Adrenal gland (tissue), 12 donors: ENCODE data around the gene TRAPPC2L. TPM values are rescaled to one million over a fixed set of nuclear protein-coding genes. Genes with fewer than 3 reads are reported as not detected.
A peak's percentile ranks its signal among the peaks of the same experiment; 100 is the strongest.

Source experiments
- DNase-seq, 7 donors: peaks; one replicate each; pipeline ENCODE4 v3.0.0-alpha.2; 2019 to 2020
- H3K27ac ChIP-seq, 5 donors: fragments of 200-600 bp; sonication (generic) in 4 of 5; 1 replicate in 3 of 5; 2 replicates in 2 of 5; pipeline versions ENCODE4 v1.5.1 to v1.8.0; 2016 to 2020; ENCODE audit warnings: mild to moderate bottlenecking in 1 of 5
- H3K27me3 ChIP-seq: fragments of 200-600 bp; 2 replicates; pipeline ENCODE4 v1.8.0; 2021
- H3K36me3 ChIP-seq, 2 donors: fragments of 200-600 bp; replicated peaks in 1 of 2; 1 replicate in 1 of 2; 2 replicates in 1 of 2; pipeline versions ENCODE4 v1.5.1 to v1.8.0; 2018 to 2022
- H3K4me1 ChIP-seq, 2 donors: fragments of 200-600 bp; replicated peaks in 1 of 2; 1 replicate in 1 of 2; 2 replicates in 1 of 2; pipeline versions ENCODE4 v1.5.1 to v1.8.0; 2018 to 2021
- H3K4me3 ChIP-seq, 4 donors: fragments of 200-600 bp; sonication (generic) in 3 of 4; one replicate each; pipeline ENCODE4 v1.5.1; 2016 to 2018
- H3K9me3 ChIP-seq, 3 donors: fragments of 200-600 bp; sonication (generic) in 1 of 3; replicated peaks in 1 of 3; 1 replicate in 2 of 3; 2 replicates in 1 of 3; pipeline versions ENCODE4 v1.5.1 to v1.8.0; 2016 to 2021
- CTCF ChIP-seq, 6 experiments: fragments of 450-650 bp in 4 of 6; fragments of 200-600 bp in 2 of 6; sonication (generic) in 1 of 6; IDR thresholded peaks; 1 replicate in 5 of 6; 2 replicates in 1 of 6; pipeline versions ENCODE4 v1.5.1 to v1.8.0; 2016 to 2021; ENCODE audit warnings: antibody characterized with exemption in 6 of 6, mild to moderate bottlenecking in 2 of 6, moderate library complexity in 1 of 6
- POLR2A ChIP-seq, 2 donors: fragments of 450-650 bp; IDR thresholded peaks; one replicate each; pipeline ENCODE4 v1.6.1; 2017; ENCODE audit warnings: antibody characterized with exemption in 2 of 2, mild to moderate bottlenecking in 2 of 2, moderate library complexity in 1 of 2
- WGBS, 4 donors: extraction: QIAGEN DNeasy Blood & Tissue Kit in 2 of 4; methylation state at CpG; one replicate each; pipeline versions ENCODE4 v1.1.5 to v1.1.7; 2013 to 2017; 5-methylcytosine and 5-hydroxymethylcytosine counted together
- intact Hi-C, 2 donors: fragments of 100-400 bp; cut with DNase I; formaldehyde crosslinking; loops; one replicate each; pipeline versions ENCODE4 v1.14.1 to v1.15.0; 2022 to 2023
- polyA plus RNA-seq, 3 donors: library from polyadenylated mRNA; stranded (reverse); fragments of 200-250 nt in 2 of 3; fragments of 350-450 nt in 1 of 3; fragmentation: Illumina TruSeq in 1 of 3; extraction: RNeasy Lipid Tissue Mini Kit (QIAGEN cat#74804) in 1 of 3; gene quantifications; one replicate each; pipeline ENCODE4 v1.2.3, GENCODE V29; 2013 to 2014
- total RNA-seq, 9 donors: library from RNA; depleted of rRNA in 4 of 9; stranded (reverse); fragments of >200 nt in 4 of 9; fragments of 120-200 nt in 1 of 9; fragmentation: NEBNext Ultra II Directional in 1 of 9; extraction: Animal tissue kit (Norgen Biotek cat#: 25700) in 1 of 9; gene quantifications; one replicate each; pipeline versions ENCODE4 v1.1.0 to v1.2.4, GENCODE V29; 2013 to 2023
- donor health status: healthy with polysubstance abuse.
- donor health status: Bipolar disorder and iron deficiency.
- donor health status: DM: yes; HTN: yes; CAD: no.
- donor health status: DM: no; HTN: no; CAD: no.
- donor health status: DM: no; HTN: no; CAD: no.
- donor health status: DM: yes; HTN: yes; CAD: no.

The TRAPPC2L gene
- total and polyA plus RNA-seq, 12 donors: 56.7 to 279 (median 149) TPM

GRCh38 chr16:88867581-88868246, 10.8 kb downstream of the TRAPPC2L start:
- peaks cover 0 to 3% of the 10 kb centered on the region in 2 donors for H3K36me3 ChIP-seq
- H3K4me1 ChIP-seq: peaks cover 0 to 4% of the 10 kb centered on the region in 2 donors
- H3K27ac ChIP-seq: no peak overlapping the region
- no peaks in the 10 kb centered on the region for H3K27me3 ChIP-seq
- H3K9me3 ChIP-seq: no peaks in the 10 kb centered on the region
- TF ChIP-seq POLR2A (IDR thresholded peaks at IDR 0.05): no peak
- no peak for TF ChIP-seq CTCF (IDR thresholded peaks at IDR 0.05)
- no peak for DNase-seq
- intact Hi-C loops: no loop called here
- 86 to 93% (median 87%) methylated on average over 12 to 24 of the region's 24 CpGs for WGBS, 4 donors
- H3K4me3 ChIP-seq: no peak overlapping the region

DNA sequence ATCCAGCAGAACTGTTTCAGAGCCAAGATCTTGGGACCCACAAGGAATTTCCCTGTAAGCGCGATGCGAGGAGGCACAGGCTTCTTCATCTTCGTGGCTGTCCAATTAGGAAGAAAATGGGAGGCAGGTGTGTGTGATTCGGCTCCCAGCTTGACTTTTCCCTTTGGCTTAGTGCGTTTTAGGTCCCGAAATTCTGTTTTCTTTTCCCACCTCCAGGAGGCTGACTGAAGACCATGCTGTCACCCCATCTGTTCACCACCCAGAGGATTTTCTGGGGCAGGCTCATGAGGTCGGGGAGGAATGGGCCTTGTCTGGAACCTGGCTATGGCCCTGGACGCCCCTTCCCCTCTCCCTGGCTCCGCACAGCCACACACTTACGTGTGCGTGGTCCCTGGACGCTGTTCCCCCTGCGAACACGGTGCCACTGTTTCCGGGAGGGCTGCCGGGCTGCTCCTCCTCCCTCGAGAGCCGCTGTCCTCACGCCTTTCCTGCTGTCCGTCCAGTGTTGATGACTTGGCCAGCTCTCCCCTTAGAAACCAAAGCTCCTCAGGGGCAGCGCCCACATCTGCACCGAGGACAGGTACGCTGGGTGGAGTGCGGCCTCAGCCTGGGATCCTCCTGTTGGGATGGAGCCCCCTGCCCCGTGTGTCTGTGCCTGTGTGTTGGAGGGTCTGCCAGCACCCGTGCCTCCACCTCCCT, 12.2 kb downstream of the TRAPPC2L start:
- 71 to 86% (median 85%) methylated on average over 9 to 27 of the region's 27 CpGs for WGBS, 4 donors
- no peak for DNase-seq
- H3K27ac ChIP-seq: peak overlapping the region in 2 of 5 donors; percentile 78 to 83
- TF ChIP-seq CTCF (IDR thresholded peaks at IDR 0.05): peak in 5 of 6 experiments; percentile 10 to 37 (median 36)
- no peak for TF ChIP-seq POLR2A (IDR thresholded peaks at IDR 0.05)
- peaks cover 0 to 4% of the 10 kb centered on the region in 2 donors for H3K4me1 ChIP-seq
- no peak overlapping the region for H3K4me3 ChIP-seq
- no peaks in the 10 kb centered on the region for H3K36me3 ChIP-seq
- no peaks in the 10 kb centered on the region for H3K9me3 ChIP-seq
- no peaks in the 10 kb centered on the region for H3K27me3 ChIP-seq
- intact Hi-C loops: no loop called here

DNA sequence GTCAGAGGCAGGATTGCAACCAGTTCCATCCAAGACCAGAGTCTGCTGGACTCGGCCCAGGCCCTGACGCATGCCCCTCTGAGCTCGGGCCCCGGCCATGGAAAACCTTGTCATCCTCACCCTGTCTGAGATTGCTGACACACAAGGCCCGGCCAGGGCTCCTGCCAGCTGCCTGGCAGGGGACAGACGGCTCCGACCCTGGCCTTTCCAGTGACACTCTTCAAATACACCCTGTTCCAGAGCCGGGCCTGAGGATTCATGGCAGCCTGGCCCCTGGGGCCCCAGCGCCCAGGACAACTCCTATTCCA, 12.7 kb downstream of the TRAPPC2L start:
- TF ChIP-seq CTCF (IDR thresholded peaks at IDR 0.05) (no peak), POLR2A (IDR thresholded peaks at IDR 0.05) (peak in 1 of 2 donors; percentile 11)
- 30 to 57% (median 49%) methylated on average over 2 to 9 of the region's 9 CpGs for WGBS, 4 donors
- Histone ChIP-seq H3K9me3 (no peaks in the 10 kb centered on the region), H3K4me1 (peaks cover 0 to 4% of the 10 kb centered on the region in 2 donors), H3K27me3 (no peaks in the 10 kb centered on the region), H3K36me3 (no peaks in the 10 kb centered on the region), H3K27ac (peak overlapping the region; percentile 32 to 83 (median 72)), H3K4me3 (no peak overlapping the region)
- peak; percentile 90 to 97 (median 95) for DNase-seq
- intact Hi-C loops: no loop called here

GRCh38 chr16:88870608-88871348, 13.9 kb downstream of the TRAPPC2L start:
- 63 to 70% (median 66%) methylated on average over 20 to 37 of the region's 37 CpGs for WGBS, 4 donors
- no peak for DNase-seq
- TF ChIP-seq POLR2A (IDR thresholded peaks at IDR 0.05): no peak
- no peak for TF ChIP-seq CTCF (IDR thresholded peaks at IDR 0.05)
- H3K4me3 ChIP-seq: no peak overlapping the region
- no peak overlapping the region for H3K27ac ChIP-seq
- H3K4me1 ChIP-seq: peaks cover 0 to 4% of the 10 kb centered on the region in 2 donors
- H3K9me3 ChIP-seq: no peaks in the 10 kb centered on the region
- no peaks in the 10 kb centered on the region for H3K27me3 ChIP-seq
- intact Hi-C loops: no loop called here
- H3K36me3 ChIP-seq: no peaks in the 10 kb centered on the region
